GM04504 (cell line): ENCODE measurements around the gene LY6G6F.
A peak's percentile ranks its signal among the peaks of the same experiment; 100 is the strongest.

Experiments used
- DNase-seq: peaks from one replicate; pipeline ENCODE4 v3.0.0-alpha.2; 2012; ENCODE audit warnings: low read depth

LY6G6F gene

GRCh38 chr6:31706599-31706998, at the start of gene LY6G6F:
LY6G6F (plus strand) TSS chr6:31706866; CDS start chr6:31706907, 41 bp downstream.
- DNase-seq, result no peak

GRCh38 chr6:31657406-31658157, 49.1 kb upstream of the LY6G6F start:
- no peak for DNase-seq

GRCh38 chr6:31658158-31658688, 48.4 kb upstream of the LY6G6F start:
- DNase-seq, result no peak

- DNase-seq, result no peak
Observed at GRCh38 chr6:31658983-31659648, 47.5 kb upstream of the LY6G6F start.

- no peak for DNase-seq
Observed at GRCh38 chr6:31659649-31660380, 46.9 kb upstream of the LY6G6F start.

- peak; percentile 45 for DNase-seq
Observed at GRCh38 chr6:31660381-31661261, 46.0 kb upstream of the LY6G6F start, which contains the start of gene C6orf47. C6orf47 (minus strand) TSS chr6:31660778; CDS start chr6:31659947, 831 bp downstream.

GRCh38 chr6:31661262-31662123, 45.2 kb upstream of the LY6G6F start:
- no peak for DNase-seq

GRCh38 chr6:31662124-31662723, 44.4 kb upstream of the LY6G6F start:
- no peak for DNase-seq

GRCh38 chr6:31663126-31663960, 43.3 kb upstream of the LY6G6F start:
- no peak for DNase-seq

GRCh38 chr6:31663961-31664789, 42.5 kb upstream of the LY6G6F start:
- peak; percentile 63 for DNase-seq

GRCh38 chr6:31664790-31665500, 41.7 kb upstream of the LY6G6F start, which contains the start of gene GPANK1:
GPANK1 (minus strand) TSS chr6:31664997; CDS start chr6:31664478, 519 bp downstream.
- DNase-seq, result peak; percentile 89

- peak; percentile 93 for DNase-seq
Observed at GRCh38 chr6:31665501-31666336, 40.9 kb upstream of the LY6G6F start, which contains the start of gene CSNK2B. CSNK2B (plus strand) TSS chr6:31666080; CDS start chr6:31666832, 752 bp downstream.

GRCh38 chr6:31666337-31666965, 40.2 kb upstream of the LY6G6F start:
- DNase-seq, result no peak

GRCh38 chr6:31669676-31670075, 37.0 kb upstream of the LY6G6F start, which contains the start of gene LY6G5B:
LY6G5B (plus strand) TSS chr6:31669976; CDS start chr6:31670951, 975 bp downstream.
- no peak for DNase-seq

GRCh38 chr6:31676322-31676903, 30.3 kb upstream of the LY6G6F start:
- DNase-seq, result no peak
